ENCODE results near the gene TTLL12.

TTLL12 gene

GRCh38 chr22:43209971-43210370, 23.0 kb upstream of the TTLL12 start:
- no peak for DNase-seq
- Histone ChIP-seq H3K79me2 (ENCODE audit: low read length) (no peaks in the 10 kb centered on the region), H3K27ac (ENCODE audit: low read length) (no peak overlapping the region), H3K4me1 (ENCODE audit: low read length) (no peaks in the 10 kb centered on the region), H3K4me2 (ENCODE audit: low read depth, low read length) (no peak overlapping the region), H4K20me1 (ENCODE audit: insufficient read depth, low read length) (no peaks in the 10 kb centered on the region), H3K4me3 (ENCODE audit: low read length) (no peak overlapping the region), H3K27me3 (replicated peaks; ENCODE audit: insufficient read depth, low read length) (peaks cover 91% of the 10 kb centered on the region), H3K36me3 (replicated peaks; ENCODE audit: insufficient read depth, low read length) (no peaks in the 10 kb centered on the region), H2AFZ (ENCODE audit: low read length) (no peak overlapping the region), H3F3A (ENCODE audit: insufficient read depth, low read length) (no peaks in the 10 kb centered on the region), H3K9ac (ENCODE audit: low read length) (no peak overlapping the region), H3K9me2 (replicated peaks; ENCODE audit: insufficient read depth, low read length) (no peaks in the 10 kb centered on the region), H3K9me3 (replicated peaks; ENCODE audit: insufficient read depth, low read length) (no peaks in the 10 kb centered on the region)
- TF ChIP-seq CTCF (IDR thresholded peaks at IDR 0.05; ENCODE audit: low read length) (no peak), EZH2phosphoT487 (IDR thresholded peaks at IDR 0.05; ENCODE audit: low read length) (no peak), EZH2 (optimal IDR thresholded peaks at IDR 0.05; ENCODE audit: low read depth, low read length) (no peak)

GRCh38 chr22:43209523-43209890, 22.6 kb upstream of the TTLL12 start:
- no peak for DNase-seq
- TF ChIP-seq EZH2 (optimal IDR thresholded peaks at IDR 0.05; ENCODE audit: low read depth, low read length) (no peak), CTCF (IDR thresholded peaks at IDR 0.05; ENCODE audit: low read length) (no peak), EZH2phosphoT487 (IDR thresholded peaks at IDR 0.05; ENCODE audit: low read length) (no peak)

GRCh38 chr22:43208703-43209522, 22.0 kb upstream of the TTLL12 start:
- H3K27ac ChIP-seq (ENCODE audit: low read length): no peak overlapping the region
- DNase-seq: no peak
- no peak overlapping the region for H3K4me3 ChIP-seq (ENCODE audit: low read length)
- H3K36me3 ChIP-seq (replicated peaks; ENCODE audit: insufficient read depth, low read length): no peaks in the 10 kb centered on the region
- H3F3A ChIP-seq (ENCODE audit: insufficient read depth, low read length): no peaks in the 10 kb centered on the region
- no peak overlapping the region for H3K9ac ChIP-seq (ENCODE audit: low read length)
- TF ChIP-seq EZH2phosphoT487 (IDR thresholded peaks at IDR 0.05; ENCODE audit: low read length) (no peak), CTCF (IDR thresholded peaks at IDR 0.05; ENCODE audit: low read length) (no peak), EZH2 (optimal IDR thresholded peaks at IDR 0.05; ENCODE audit: low read depth, low read length) (no peak)
- H3K9me3 ChIP-seq (replicated peaks; ENCODE audit: insufficient read depth, low read length): no peaks in the 10 kb centered on the region
- no peak overlapping the region for H2AFZ ChIP-seq (ENCODE audit: low read length)
- H3K27me3 ChIP-seq (replicated peaks; ENCODE audit: insufficient read depth, low read length): peaks cover 82% of the 10 kb centered on the region
- no peaks in the 10 kb centered on the region for H3K79me2 ChIP-seq (ENCODE audit: low read length)
- H3K4me2 ChIP-seq (ENCODE audit: low read depth, low read length): no peak overlapping the region
- H3K9me2 ChIP-seq (replicated peaks; ENCODE audit: insufficient read depth, low read length): no peaks in the 10 kb centered on the region
- H4K20me1 ChIP-seq (ENCODE audit: insufficient read depth, low read length): no peaks in the 10 kb centered on the region
- no peaks in the 10 kb centered on the region for H3K4me1 ChIP-seq (ENCODE audit: low read length)

More at GRCh38 chr22:43209523-43209890, 22.6 kb upstream of the TTLL12 start:
- H3K4me2 ChIP-seq (ENCODE audit: low read depth, low read length): no peak overlapping the region
- no peaks in the 10 kb centered on the region for H3K36me3 ChIP-seq (replicated peaks; ENCODE audit: insufficient read depth, low read length)
- no peaks in the 10 kb centered on the region for H3K9me2 ChIP-seq (replicated peaks; ENCODE audit: insufficient read depth, low read length)
- H2AFZ ChIP-seq (ENCODE audit: low read length): no peak overlapping the region
- no peaks in the 10 kb centered on the region for H3K9me3 ChIP-seq (replicated peaks; ENCODE audit: insufficient read depth, low read length)
- no peaks in the 10 kb centered on the region for H3K4me1 ChIP-seq (ENCODE audit: low read length)
- no peaks in the 10 kb centered on the region for H4K20me1 ChIP-seq (ENCODE audit: insufficient read depth, low read length)
- no peak overlapping the region for H3K27ac ChIP-seq (ENCODE audit: low read length)
- H3K27me3 ChIP-seq (replicated peaks; ENCODE audit: insufficient read depth, low read length): peaks cover 88% of the 10 kb centered on the region
- no peaks in the 10 kb centered on the region for H3F3A ChIP-seq (ENCODE audit: insufficient read depth, low read length)
- no peak overlapping the region for H3K4me3 ChIP-seq (ENCODE audit: low read length)
- no peak overlapping the region for H3K9ac ChIP-seq (ENCODE audit: low read length)
- no peaks in the 10 kb centered on the region for H3K79me2 ChIP-seq (ENCODE audit: low read length)
